ENCODE measurements around the gene PLXNA2. TPM values are rescaled to one million over a fixed set of nuclear protein-coding genes. Genes with fewer than 3 reads are reported as not detected.

Gene PLXNA2
- total and polyA plus RNA-seq, 9 donors: 17.8 to 43.3 (median 35.1) TPM

- 85% methylated on average over 6 of the region's 7 CpGs for WGBS (ENCODE audit: insufficient coverage)
- H3K36me3 ChIP-seq (ENCODE audit: control insufficient read depth, insufficient read depth, low read length): peaks cover 63% of the 10 kb centered on the region
Observed at GRCh38 chr1:208084764-208085163, 159.4 kb downstream of the PLXNA2 start.

GRCh38 chr1:208084220-208084619 lies 160.0 kb downstream of the PLXNA2 start:
- Histone ChIP-seq H3K27ac (ENCODE audit: low read length) (no peak overlapping the region), H3K4me3 (ENCODE audit: low read length) (no peak overlapping the region), H3K9me3 (replicated peaks; ENCODE audit: control insufficient read depth, low read depth, low read length) (no peaks in the 10 kb centered on the region), H3K4me1 (ENCODE audit: control insufficient read depth, insufficient read depth, low read length) (peaks cover 68% of the 10 kb centered on the region), H3K27me3 (ENCODE audit: control insufficient read depth, insufficient read depth, low read length) (no peaks in the 10 kb centered on the region), H3K36me3 (ENCODE audit: control insufficient read depth, insufficient read depth, low read length) (peaks cover 63% of the 10 kb centered on the region)
- WGBS (ENCODE audit: insufficient coverage): 84% methylated on average over 16 of the region's 16 CpGs
- no peak for DNase-seq

More at GRCh38 chr1:208084764-208085163, 159.4 kb downstream of the PLXNA2 start:
- Histone ChIP-seq H3K4me3 (ENCODE audit: low read length) (no peak overlapping the region), H3K27ac (ENCODE audit: low read length) (no peak overlapping the region), H3K27me3 (ENCODE audit: control insufficient read depth, insufficient read depth, low read length) (no peaks in the 10 kb centered on the region), H3K4me1 (ENCODE audit: control insufficient read depth, insufficient read depth, low read length) (peaks cover 71% of the 10 kb centered on the region), H3K9me3 (replicated peaks; ENCODE audit: control insufficient read depth, low read depth, low read length) (no peaks in the 10 kb centered on the region)
- DNase-seq: no peak

- WGBS (ENCODE audit: insufficient coverage): no CpG with 5 or more reads among the region's 2 CpGs
- Histone ChIP-seq H3K36me3 (ENCODE audit: control insufficient read depth, insufficient read depth, low read length) (peaks cover 64% of the 10 kb centered on the region), H3K27me3 (ENCODE audit: control insufficient read depth, insufficient read depth, low read length) (no peaks in the 10 kb centered on the region), H3K4me1 (ENCODE audit: control insufficient read depth, insufficient read depth, low read length) (peaks cover 70% of the 10 kb centered on the region), H3K27ac (ENCODE audit: low read length) (no peak overlapping the region), H3K4me3 (ENCODE audit: low read length) (no peak overlapping the region), H3K9me3 (replicated peaks; ENCODE audit: control insufficient read depth, low read depth, low read length) (no peaks in the 10 kb centered on the region)
- no peak for DNase-seq
Observed at GRCh38 chr1:208083715-208084085, 160.5 kb downstream of the PLXNA2 start.

- no peaks in the 10 kb centered on the region for H3K9me3 ChIP-seq (replicated peaks; ENCODE audit: control insufficient read depth, low read depth, low read length)
- peaks cover 65% of the 10 kb centered on the region for H3K36me3 ChIP-seq (ENCODE audit: control insufficient read depth, insufficient read depth, low read length)
- no peak for DNase-seq
- peaks cover 71% of the 10 kb centered on the region for H3K4me1 ChIP-seq (ENCODE audit: control insufficient read depth, insufficient read depth, low read length)
- WGBS (ENCODE audit: insufficient coverage): 75% methylated on average over 15 of the region's 16 CpGs
- H3K4me3 ChIP-seq (ENCODE audit: low read length): no peak overlapping the region
- H3K27me3 ChIP-seq (ENCODE audit: control insufficient read depth, insufficient read depth, low read length): no peaks in the 10 kb centered on the region
- H3K27ac ChIP-seq (ENCODE audit: low read length): no peak overlapping the region
Observed at GRCh38 chr1:208083016-208083714, 161.0 kb downstream of the PLXNA2 start.

GRCh38 chr1:208081972-208082371 lies 162.2 kb downstream of the PLXNA2 start:
- no peaks in the 10 kb centered on the region for H3K27me3 ChIP-seq (ENCODE audit: control insufficient read depth, insufficient read depth, low read length)
- peak; percentile 58 for DNase-seq
- H3K9me3 ChIP-seq (replicated peaks; ENCODE audit: control insufficient read depth, low read depth, low read length): no peaks in the 10 kb centered on the region
- H3K36me3 ChIP-seq (ENCODE audit: control insufficient read depth, insufficient read depth, low read length): peaks cover 56% of the 10 kb centered on the region
- H3K27ac ChIP-seq (ENCODE audit: low read length): no peak overlapping the region
- H3K4me1 ChIP-seq (ENCODE audit: control insufficient read depth, insufficient read depth, low read length): peaks cover 72% of the 10 kb centered on the region
- H3K4me3 ChIP-seq (ENCODE audit: low read length): no peak overlapping the region
- whole genome bisulfite sequencing (ENCODE audit: insufficient coverage): 16% methylated on average over 12 of the region's 12 CpGs

GRCh38 chr1:208080396-208081286 lies 163.5 kb downstream of the PLXNA2 start:
- H3K27me3 ChIP-seq (ENCODE audit: control insufficient read depth, insufficient read depth, low read length): no peaks in the 10 kb centered on the region
- no peak overlapping the region for H3K4me3 ChIP-seq (ENCODE audit: low read length)
- H3K27ac ChIP-seq (ENCODE audit: low read length): no peak overlapping the region
- H3K9me3 ChIP-seq (replicated peaks; ENCODE audit: control insufficient read depth, low read depth, low read length): no peaks in the 10 kb centered on the region
- 89% methylated on average over 3 of the region's 11 CpGs for WGBS (ENCODE audit: insufficient coverage)
- H3K36me3 ChIP-seq (ENCODE audit: control insufficient read depth, insufficient read depth, low read length): peaks cover 54% of the 10 kb centered on the region
- DNase-seq: no peak
- peaks cover 64% of the 10 kb centered on the region for H3K4me1 ChIP-seq (ENCODE audit: control insufficient read depth, insufficient read depth, low read length)

GRCh38 chr1:208079161-208079560 lies 165.0 kb downstream of the PLXNA2 start:
- H3K27me3 ChIP-seq (ENCODE audit: control insufficient read depth, insufficient read depth, low read length): no peaks in the 10 kb centered on the region
- no peaks in the 10 kb centered on the region for H3K9me3 ChIP-seq (replicated peaks; ENCODE audit: control insufficient read depth, low read depth, low read length)
- no peak for DNase-seq
- H3K4me3 ChIP-seq (ENCODE audit: low read length): no peak overlapping the region
- H3K4me1 ChIP-seq (ENCODE audit: control insufficient read depth, insufficient read depth, low read length): peaks cover 57% of the 10 kb centered on the region
- H3K36me3 ChIP-seq (ENCODE audit: control insufficient read depth, insufficient read depth, low read length): peaks cover 49% of the 10 kb centered on the region
- 86% methylated on average over 8 of the region's 9 CpGs for WGBS (ENCODE audit: insufficient coverage)
- H3K27ac ChIP-seq (ENCODE audit: low read length): no peak overlapping the region

- no peak overlapping the region for H3K4me3 ChIP-seq (ENCODE audit: low read length)
- peaks cover 57% of the 10 kb centered on the region for H3K4me1 ChIP-seq (ENCODE audit: control insufficient read depth, insufficient read depth, low read length)
- no peaks in the 10 kb centered on the region for H3K27me3 ChIP-seq (ENCODE audit: control insufficient read depth, insufficient read depth, low read length)
- 80% methylated on average over 10 of the region's 12 CpGs for WGBS (ENCODE audit: insufficient coverage)
- peaks cover 49% of the 10 kb centered on the region for H3K36me3 ChIP-seq (ENCODE audit: control insufficient read depth, insufficient read depth, low read length)
- H3K9me3 ChIP-seq (replicated peaks; ENCODE audit: control insufficient read depth, low read depth, low read length): no peaks in the 10 kb centered on the region
- no peak overlapping the region for H3K27ac ChIP-seq (ENCODE audit: low read length)
- DNase-seq: peak; percentile 46
Observed at GRCh38 chr1:208078752-208079151, 165.4 kb downstream of the PLXNA2 start.

- no peaks in the 10 kb centered on the region for H3K27me3 ChIP-seq (ENCODE audit: control insufficient read depth, insufficient read depth, low read length)
- DNase-seq: peak; percentile 86
- no peak overlapping the region for H3K4me3 ChIP-seq (ENCODE audit: low read length)
- peaks cover 47% of the 10 kb centered on the region for H3K36me3 ChIP-seq (ENCODE audit: control insufficient read depth, insufficient read depth, low read length)
- H3K27ac ChIP-seq (ENCODE audit: low read length): peak overlapping the region; percentile 74
- H3K9me3 ChIP-seq (replicated peaks; ENCODE audit: control insufficient read depth, low read depth, low read length): no peaks in the 10 kb centered on the region
- WGBS (ENCODE audit: insufficient coverage): 56% methylated on average over 11 of the region's 16 CpGs
- peaks cover 51% of the 10 kb centered on the region for H3K4me1 ChIP-seq (ENCODE audit: control insufficient read depth, insufficient read depth, low read length)
Observed at GRCh38 chr1:208077232-208078075, 166.7 kb downstream of the PLXNA2 start.

All from muscle of leg (tissue), 11 donors.